ENCODE data around the gene CHID1.

CHID1 gene

GRCh38 chr11:838441-839279 lies 72.0 kb downstream of the CHID1 start:
- H3K27ac Mint-ChIP-seq = no peak overlapping the region
- H3K36me3 Mint-ChIP-seq = no peaks in the 10 kb centered on the region
- peak overlapping the region; percentile 32 for H3K4me3 Mint-ChIP-seq
- no peaks in the 10 kb centered on the region for H3K9me3 Mint-ChIP-seq (ENCODE audit: low read depth)
- no peaks in the 10 kb centered on the region for H3K27me3 Mint-ChIP-seq
- H3K4me1 Mint-ChIP-seq (ENCODE audit: low read depth) = peaks cover 19% of the 10 kb centered on the region

- H3K4me1 Mint-ChIP-seq (ENCODE audit: low read depth) = peaks cover 17% of the 10 kb centered on the region
- H3K4me3 Mint-ChIP-seq = no peak overlapping the region
- no peaks in the 10 kb centered on the region for H3K27me3 Mint-ChIP-seq
- H3K27ac Mint-ChIP-seq = no peak overlapping the region
- no peaks in the 10 kb centered on the region for H3K36me3 Mint-ChIP-seq
- no peaks in the 10 kb centered on the region for H3K9me3 Mint-ChIP-seq (ENCODE audit: low read depth)
Observed at GRCh38 chr11:837990-838307, 72.7 kb downstream of the CHID1 start.

DNA sequence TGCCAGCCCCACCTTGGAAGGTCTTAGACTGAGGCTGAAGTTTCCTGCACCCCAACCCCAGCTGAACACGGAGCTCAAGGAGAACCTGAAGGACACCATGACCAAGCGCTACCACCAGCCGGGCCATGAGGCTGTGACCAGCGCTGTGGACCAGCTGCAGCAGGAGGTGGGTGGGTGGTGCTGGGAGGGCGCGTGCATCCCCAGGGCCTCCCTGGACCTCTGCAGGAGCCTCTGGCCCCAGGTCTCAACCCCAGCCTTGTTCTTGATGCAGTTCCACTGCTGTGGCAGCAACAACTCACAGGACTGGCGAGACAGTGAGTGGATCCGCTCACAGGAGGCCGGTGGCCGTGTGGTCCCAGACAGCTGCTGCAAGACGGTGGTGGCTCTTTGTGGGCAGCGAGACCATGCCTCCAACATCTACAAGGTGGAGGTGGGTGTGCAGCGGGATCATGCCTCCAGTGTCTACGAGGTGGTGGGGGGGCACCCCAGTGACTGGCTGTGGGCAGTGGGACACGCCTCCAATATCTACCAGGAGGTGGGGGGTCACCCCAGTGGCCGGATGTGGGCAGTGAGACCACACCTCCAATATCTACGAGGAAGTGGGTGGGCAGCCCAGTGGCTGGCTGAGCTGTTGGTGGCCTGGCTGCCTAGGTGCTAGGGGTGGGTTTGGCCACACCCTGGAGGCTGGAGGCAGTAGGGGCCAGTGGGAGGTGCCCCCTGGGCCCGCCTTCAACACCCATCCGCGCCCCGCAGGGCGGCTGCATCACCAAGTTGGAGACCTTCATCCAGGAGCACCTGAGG lies 73.2 kb downstream of the CHID1 start:
- no peaks in the 10 kb centered on the region for H3K9me3 Mint-ChIP-seq (ENCODE audit: low read depth)
- H3K27me3 Mint-ChIP-seq = no peaks in the 10 kb centered on the region
- no peaks in the 10 kb centered on the region for H3K36me3 Mint-ChIP-seq
- H3K27ac Mint-ChIP-seq = no peak overlapping the region
- H3K4me1 Mint-ChIP-seq (ENCODE audit: low read depth) = peaks cover 17% of the 10 kb centered on the region
- H3K4me3 Mint-ChIP-seq = no peak overlapping the region

DNA sequence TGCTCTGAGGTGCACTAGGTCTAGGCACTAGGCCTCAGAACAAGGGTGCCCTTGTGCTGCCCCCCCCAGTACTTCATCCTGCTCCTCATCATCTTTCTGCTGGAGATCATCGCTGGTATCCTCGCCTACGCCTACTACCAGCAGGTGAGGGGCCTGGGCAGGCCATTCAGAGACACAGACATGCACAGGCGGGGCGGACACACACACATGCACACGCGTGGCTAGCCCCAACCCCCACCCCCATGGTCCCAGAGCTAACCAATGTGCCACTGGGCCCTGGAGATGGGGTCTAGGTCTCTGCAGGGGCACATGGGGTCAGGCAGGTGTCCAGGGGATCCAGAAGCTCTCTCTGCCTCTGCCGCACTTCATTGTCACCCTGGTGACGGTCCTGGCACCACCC lies 73.9 kb downstream of the CHID1 start:
- H3K36me3 Mint-ChIP-seq = no peaks in the 10 kb centered on the region
- H3K27ac Mint-ChIP-seq = no peak overlapping the region
- no peaks in the 10 kb centered on the region for H3K27me3 Mint-ChIP-seq
- no peak overlapping the region for H3K4me3 Mint-ChIP-seq
- peaks cover 20% of the 10 kb centered on the region for H3K4me1 Mint-ChIP-seq (ENCODE audit: low read depth)
- no peaks in the 10 kb centered on the region for H3K9me3 Mint-ChIP-seq (ENCODE audit: low read depth)

DNA sequence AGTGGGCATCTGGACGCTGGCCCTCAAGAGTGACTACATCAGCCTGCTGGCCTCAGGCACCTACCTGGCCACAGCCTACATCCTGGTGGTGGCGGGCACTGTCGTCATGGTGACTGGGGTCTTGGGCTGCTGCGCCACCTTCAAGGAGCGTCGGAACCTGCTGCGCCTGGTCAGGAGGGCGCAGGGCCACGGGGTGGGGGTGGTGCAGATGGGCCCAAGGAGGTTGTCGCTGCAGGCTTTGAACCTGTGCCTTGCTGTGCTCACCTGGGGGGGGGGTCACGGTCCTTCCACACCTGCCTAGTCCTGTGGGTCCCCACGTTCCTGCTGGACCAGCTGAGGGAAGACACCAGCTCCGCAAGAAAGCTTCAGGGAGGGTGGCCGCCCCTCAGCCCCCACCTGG lies 74.3 kb downstream of the CHID1 start:
- H3K4me3 Mint-ChIP-seq = no peak overlapping the region
- H3K27me3 Mint-ChIP-seq = no peaks in the 10 kb centered on the region
- H3K9me3 Mint-ChIP-seq (ENCODE audit: low read depth) = no peaks in the 10 kb centered on the region
- no peaks in the 10 kb centered on the region for H3K36me3 Mint-ChIP-seq
- no peak overlapping the region for H3K27ac Mint-ChIP-seq
- H3K4me1 Mint-ChIP-seq (ENCODE audit: low read depth) = peaks cover 20% of the 10 kb centered on the region

- Mint-ChIP-seq H3K27ac (no peak overlapping the region), H3K36me3 (no peaks in the 10 kb centered on the region), H3K4me3 (peak overlapping the region; percentile 73), H3K4me1 (ENCODE audit: low read depth) (peaks cover 9% of the 10 kb centered on the region), H3K27me3 (no peaks in the 10 kb centered on the region), H3K9me3 (ENCODE audit: low read depth) (no peaks in the 10 kb centered on the region)
Observed at GRCh38 chr11:834371-835316, 76.0 kb downstream of the CHID1 start.

DNA sequence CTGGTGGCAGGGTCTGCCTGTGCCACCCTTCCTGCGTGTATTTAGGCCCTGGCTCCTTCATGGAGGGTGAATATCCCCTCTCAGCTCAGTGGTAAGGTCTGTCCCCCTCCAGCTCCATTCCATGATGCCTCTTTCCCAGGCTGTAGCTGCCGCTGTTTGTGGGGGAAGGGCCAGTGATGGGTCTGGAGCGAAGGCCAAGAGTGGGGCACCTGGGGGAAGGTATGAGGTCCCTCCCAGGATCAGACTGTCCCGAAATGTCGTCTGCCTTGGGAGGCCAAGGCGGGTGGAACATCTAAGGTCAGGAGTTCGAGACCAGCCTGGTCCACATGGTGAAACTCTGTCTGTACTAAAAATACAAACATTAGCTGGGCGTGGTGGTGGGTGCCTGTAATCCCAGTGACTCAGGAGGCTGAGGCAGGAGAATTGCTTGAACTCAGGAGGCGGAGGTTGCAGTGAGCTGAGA lies 76.7 kb downstream of the CHID1 start:
- H3K4me1 Mint-ChIP-seq (ENCODE audit: low read depth) = peaks cover 16% of the 10 kb centered on the region

GRCh38 chr11:833114-833791 lies 77.4 kb downstream of the CHID1 start:
- Mint-ChIP-seq H3K27ac (no peak overlapping the region), H3K4me3 (peak overlapping the region; percentile 20), H3K27me3 (no peaks in the 10 kb centered on the region), H3K36me3 (no peaks in the 10 kb centered on the region), H3K4me1 (ENCODE audit: low read depth) (peaks cover 18% of the 10 kb centered on the region), H3K9me3 (ENCODE audit: low read depth) (no peaks in the 10 kb centered on the region)

More for the DNA sequence above, 76.7 kb downstream of the CHID1 start:
- Mint-ChIP-seq H3K27ac (no peak overlapping the region), H3K4me3 (peak overlapping the region; percentile 73), H3K9me3 (ENCODE audit: low read depth) (no peaks in the 10 kb centered on the region), H3K36me3 (no peaks in the 10 kb centered on the region), H3K27me3 (no peaks in the 10 kb centered on the region)

DNA sequence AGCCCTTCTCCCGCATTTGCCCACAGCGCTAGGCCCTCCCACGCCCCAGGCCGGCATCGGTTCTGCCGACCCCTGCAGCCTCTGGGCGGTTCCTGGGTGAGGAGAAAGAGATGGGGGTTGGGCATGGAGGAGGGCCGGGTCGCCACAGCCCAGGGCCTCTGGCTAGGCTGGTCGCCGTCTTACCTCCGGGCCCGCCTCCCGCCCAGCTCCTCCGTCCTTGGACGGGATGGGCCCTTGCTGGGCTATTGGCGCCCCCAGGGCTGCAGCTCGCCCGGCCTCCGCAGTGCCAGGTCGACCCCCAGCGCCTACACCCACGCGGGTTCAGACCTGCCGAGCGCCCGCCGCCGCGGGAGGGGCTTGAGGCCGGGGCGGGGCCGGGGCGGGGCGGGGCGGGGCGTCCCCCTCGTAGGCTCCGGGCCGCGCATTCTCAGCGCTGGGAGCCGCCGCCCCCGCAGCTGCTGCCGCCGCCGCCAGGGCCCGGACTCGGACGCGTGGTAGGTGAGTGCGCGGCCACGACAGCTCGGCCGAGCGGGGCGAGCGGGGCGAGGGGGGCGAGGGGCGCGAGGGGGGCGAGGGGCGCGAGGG lies 78.0 kb downstream of the CHID1 start, which contains the start of gene CD151:
Gene CD151 (plus strand): TSS at position 424 of the 585 bp plus-strand sequence. CDS start 3,118 bp downstream, outside the sequence.
- H3K4me1 Mint-ChIP-seq (ENCODE audit: low read depth) = peaks cover 21% of the 10 kb centered on the region
- peak within 1 kb of the TSS; percentile 73 for H3K4me3 Mint-ChIP-seq
- no peak within 1 kb of the TSS for H3K27ac Mint-ChIP-seq
- peaks cover 1% of the 10 kb centered on the region for H3K27me3 Mint-ChIP-seq
- H3K9me3 Mint-ChIP-seq (ENCODE audit: low read depth) = no peaks in the 10 kb centered on the region
- H3K36me3 Mint-ChIP-seq = no peaks in the 10 kb centered on the region

DNA sequence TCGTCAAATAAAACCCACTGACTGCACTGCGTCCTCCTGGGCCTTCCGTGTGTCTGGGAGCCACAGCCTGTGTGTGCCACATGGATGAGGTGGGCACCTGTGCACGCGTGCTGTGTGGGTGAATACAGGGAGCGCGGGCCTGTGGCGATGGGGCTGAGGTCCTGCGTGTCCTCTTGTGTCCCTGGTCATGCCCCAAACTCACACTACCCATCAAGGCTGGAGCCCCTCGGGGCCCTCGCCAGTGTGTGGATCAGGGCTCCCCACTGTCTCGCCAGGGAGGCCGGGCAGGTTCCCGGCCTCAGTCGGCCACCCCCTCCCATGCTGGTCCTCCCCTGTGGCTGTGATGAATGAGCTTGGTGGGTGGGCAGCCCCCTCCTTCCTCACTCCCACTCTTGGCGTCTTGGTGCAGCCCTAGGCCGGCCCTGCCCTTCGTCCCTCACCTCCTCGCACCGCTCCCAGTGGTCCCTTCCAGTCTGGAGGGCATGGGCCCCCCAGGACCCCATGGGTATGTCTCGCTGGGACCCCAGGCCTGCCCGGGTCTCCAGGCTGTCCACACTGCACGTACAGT lies 78.6 kb downstream of the CHID1 start:
- H3K4me1 Mint-ChIP-seq (ENCODE audit: low read depth) = peaks cover 23% of the 10 kb centered on the region
- peaks cover 2% of the 10 kb centered on the region for H3K27me3 Mint-ChIP-seq
- H3K9me3 Mint-ChIP-seq (ENCODE audit: low read depth) = no peaks in the 10 kb centered on the region
- peak overlapping the region; percentile 64 for H3K4me3 Mint-ChIP-seq
- no peaks in the 10 kb centered on the region for H3K36me3 Mint-ChIP-seq
- H3K27ac Mint-ChIP-seq = no peak overlapping the region

DNA sequence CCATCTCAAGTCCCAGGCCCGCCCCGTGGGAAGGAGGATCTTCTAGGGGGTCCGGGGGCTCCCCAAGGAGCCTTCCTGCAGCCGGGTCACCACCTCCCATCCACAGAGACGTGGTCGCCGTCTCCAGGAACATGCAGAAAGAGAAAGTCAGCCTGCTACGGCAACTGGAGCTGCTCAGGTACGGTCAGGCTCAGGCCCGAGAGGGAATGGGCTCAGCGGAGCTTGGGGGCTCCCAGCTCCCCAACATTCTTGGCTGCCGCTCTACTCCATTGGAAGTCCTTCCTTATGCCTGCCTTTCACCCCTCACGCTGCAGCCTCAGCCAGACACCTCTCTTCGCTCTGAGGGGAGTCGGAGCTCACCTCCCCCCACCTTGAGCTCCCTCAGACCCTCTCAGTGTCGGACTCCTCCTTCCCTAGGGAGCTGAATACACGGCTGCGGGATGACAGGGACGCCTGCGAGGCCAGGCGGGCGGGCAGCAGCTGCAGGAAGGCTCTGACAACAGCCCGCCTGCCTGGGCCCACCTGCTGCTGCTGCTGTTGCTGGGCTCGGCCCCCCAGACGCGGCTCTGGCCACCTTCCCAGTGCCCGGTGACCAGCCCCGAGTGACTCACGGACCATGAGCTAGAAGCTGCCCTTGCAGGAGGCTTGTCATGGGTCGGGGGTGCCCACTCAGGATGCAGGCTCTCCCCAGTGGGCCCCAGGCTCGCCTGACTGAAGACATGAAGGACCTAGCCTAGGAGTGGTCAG lies 79.3 kb downstream of the CHID1 start:
- Mint-ChIP-seq H3K27me3 (peaks cover 2% of the 10 kb centered on the region), H3K4me3 (peak overlapping the region; percentile 64), H3K36me3 (no peaks in the 10 kb centered on the region), H3K9me3 (ENCODE audit: low read depth) (no peaks in the 10 kb centered on the region), H3K4me1 (ENCODE audit: low read depth) (peaks cover 27% of the 10 kb centered on the region), H3K27ac (no peak overlapping the region)

GRCh38 chr11:830295-831117 lies 80.1 kb downstream of the CHID1 start:
- H3K36me3 Mint-ChIP-seq = no peaks in the 10 kb centered on the region
- peaks cover 2% of the 10 kb centered on the region for H3K27me3 Mint-ChIP-seq
- no peaks in the 10 kb centered on the region for H3K9me3 Mint-ChIP-seq (ENCODE audit: low read depth)
- H3K27ac Mint-ChIP-seq = no peak overlapping the region
- H3K4me1 Mint-ChIP-seq (ENCODE audit: low read depth) = peaks cover 27% of the 10 kb centered on the region
- H3K4me3 Mint-ChIP-seq = peak overlapping the region; percentile 59

All from activated naive CD8-positive, alpha-beta T cell (primary cell).